Cardiac muscle cell (in vitro differentiated cells and primary cell): ENCODE measurements around the gene EIF5. TPM values are rescaled to one million over a fixed set of nuclear protein-coding genes. Genes with fewer than 3 reads are reported as not detected.

Experiments used
- DNase-seq, 2 donors: peaks; one replicate each; pipeline versions ENCODE4 v3.0.0 to v3.0.0-alpha.2; 2010 to 2017; ENCODE audit warnings: low read depth in 1 of 2, low spot score in 1 of 2
- H3K27ac ChIP-seq: fragments of 200-600 bp; sonication (generic); 2 replicates; pipeline ENCODE4 v1.5.1; 2016
- H3K27me3 ChIP-seq: fragments of 200-600 bp; sonication (generic); 2 replicates; pipeline ENCODE4 v1.6.0; 2016; ENCODE audit warnings: control low read depth
- H3K36me3 ChIP-seq: fragments of 200-600 bp; sonication (generic); 2 replicates; pipeline ENCODE4 v1.5.1; 2016; ENCODE audit warnings: control low read depth
- H3K4me1 ChIP-seq: fragments of 200-600 bp; sonication (generic); 2 replicates; pipeline ENCODE4 v1.8.1; 2017; ENCODE audit warnings: low read depth, mild to moderate bottlenecking, mixed run types
- H3K4me3 ChIP-seq: fragments of 200-600 bp; sonication (generic); 2 replicates; pipeline ENCODE4 v1.5.1; 2016; ENCODE audit warnings: mild to moderate bottlenecking
- H3K9me3 ChIP-seq: fragments of 200-600 bp; sonication (generic); 2 replicates; pipeline ENCODE4 v1.5.1; 2017; ENCODE audit warnings: low read depth, mild to moderate bottlenecking, control low read depth
- polyA plus RNA-seq: library from polyadenylated mRNA; unstranded; fragments of >200 nt; fragmentation: Nextera tagmentation; extraction: Ambion mirVana; gene quantifications from 2 replicates; pipeline ENCODE4 v1.2.1, GENCODE V29; 2016
- total RNA-seq: library from RNA; depleted of rRNA; stranded (reverse); fragments of >200 nt; gene quantifications from 2 replicates; pipeline ENCODE4 v1.2.3, GENCODE V29; 2016
- TF ChIP-seq, protein P1 (sequence below): IDR thresholded peaks from 2 replicates; pipeline ENCODE4 v1.5.1; 2012; ENCODE audit warnings: low read depth, mild to moderate bottlenecking, low read length

Gene EIF5
- total and polyA plus RNA-seq, 2 experiments from 2014 or later = 149 to 441 TPM

DNA sequence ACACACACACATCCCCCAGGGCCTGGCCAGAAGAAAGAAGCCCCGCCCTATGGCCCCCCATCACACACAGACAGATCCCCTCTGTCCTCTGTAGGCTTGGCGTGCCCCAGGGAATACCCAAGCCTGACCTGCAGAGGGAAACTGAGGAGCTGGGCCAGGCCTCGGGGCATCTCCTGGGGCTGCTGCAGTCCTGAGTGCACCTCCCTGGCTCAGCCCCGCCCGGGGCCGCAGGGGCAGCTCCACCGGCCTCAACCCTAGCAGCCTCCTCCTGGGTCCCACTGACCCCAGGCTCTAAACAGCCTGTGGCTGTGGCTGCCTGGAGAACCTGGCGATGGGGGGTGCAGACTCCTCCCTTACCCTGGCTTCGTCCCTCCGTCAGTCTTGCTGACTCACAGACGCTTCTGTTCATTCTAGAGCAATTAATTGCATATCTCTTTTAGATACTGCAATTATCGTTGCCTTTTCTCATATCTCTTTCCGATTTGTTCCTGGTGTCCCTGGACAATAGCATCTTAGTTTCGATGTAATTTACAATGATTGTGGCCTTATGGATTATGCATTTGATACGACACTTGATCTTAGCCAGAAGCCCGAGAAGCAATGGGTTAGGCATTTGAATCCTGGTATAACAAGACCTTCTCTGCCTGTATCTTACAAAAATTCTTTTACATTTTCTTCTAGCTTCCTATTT lies 45.8 kb upstream of the EIF5 start:
- no peaks in the 10 kb centered on the region for H3K4me1 ChIP-seq
- TF ChIP-seq, protein P1, sequence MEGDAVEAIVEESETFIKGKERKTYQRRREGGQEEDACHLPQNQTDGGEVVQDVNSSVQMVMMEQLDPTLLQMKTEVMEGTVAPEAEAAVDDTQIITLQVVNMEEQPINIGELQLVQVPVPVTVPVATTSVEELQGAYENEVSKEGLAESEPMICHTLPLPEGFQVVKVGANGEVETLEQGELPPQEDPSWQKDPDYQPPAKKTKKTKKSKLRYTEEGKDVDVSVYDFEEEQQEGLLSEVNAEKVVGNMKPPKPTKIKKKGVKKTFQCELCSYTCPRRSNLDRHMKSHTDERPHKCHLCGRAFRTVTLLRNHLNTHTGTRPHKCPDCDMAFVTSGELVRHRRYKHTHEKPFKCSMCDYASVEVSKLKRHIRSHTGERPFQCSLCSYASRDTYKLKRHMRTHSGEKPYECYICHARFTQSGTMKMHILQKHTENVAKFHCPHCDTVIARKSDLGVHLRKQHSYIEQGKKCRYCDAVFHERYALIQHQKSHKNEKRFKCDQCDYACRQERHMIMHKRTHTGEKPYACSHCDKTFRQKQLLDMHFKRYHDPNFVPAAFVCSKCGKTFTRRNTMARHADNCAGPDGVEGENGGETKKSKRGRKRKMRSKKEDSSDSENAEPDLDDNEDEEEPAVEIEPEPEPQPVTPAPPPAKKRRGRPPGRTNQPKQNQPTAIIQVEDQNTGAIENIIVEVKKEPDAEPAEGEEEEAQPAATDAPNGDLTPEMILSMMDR = no peak
- H3K36me3 ChIP-seq = no peaks in the 10 kb centered on the region
- no peak overlapping the region for H3K4me3 ChIP-seq
- DNase-seq = no peak
- peaks cover 5% of the 10 kb centered on the region for H3K27me3 ChIP-seq
- H3K9me3 ChIP-seq = no peaks in the 10 kb centered on the region
- H3K27ac ChIP-seq = no peak overlapping the region

DNA sequence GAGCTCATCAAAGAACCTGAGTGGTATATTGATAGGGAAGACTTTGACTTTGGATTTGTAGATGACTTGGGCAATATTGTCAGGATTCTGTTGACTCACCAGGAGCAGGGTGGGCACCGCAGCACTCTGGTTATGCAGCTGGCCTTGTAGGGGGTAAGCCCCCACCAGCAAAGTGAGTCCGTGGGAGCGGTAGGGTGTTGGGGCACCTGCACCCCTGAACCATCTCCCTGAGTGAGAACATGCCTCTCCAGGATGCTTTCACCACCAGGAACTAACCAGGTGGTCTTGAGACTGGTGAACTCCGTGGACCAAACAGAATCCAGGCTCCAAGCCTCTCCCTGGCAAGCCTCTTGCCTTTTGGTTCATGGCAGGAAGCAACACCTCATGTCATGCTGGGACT lies 44.0 kb upstream of the EIF5 start:
- no peaks in the 10 kb centered on the region for H3K9me3 ChIP-seq
- H3K4me1 ChIP-seq = no peaks in the 10 kb centered on the region
- TF ChIP-seq, protein P1 = no peak
- H3K36me3 ChIP-seq = no peaks in the 10 kb centered on the region
- peaks cover 6% of the 10 kb centered on the region for H3K27me3 ChIP-seq
- no peak overlapping the region for H3K27ac ChIP-seq
- no peak overlapping the region for H3K4me3 ChIP-seq
- DNase-seq = no peak

DNA sequence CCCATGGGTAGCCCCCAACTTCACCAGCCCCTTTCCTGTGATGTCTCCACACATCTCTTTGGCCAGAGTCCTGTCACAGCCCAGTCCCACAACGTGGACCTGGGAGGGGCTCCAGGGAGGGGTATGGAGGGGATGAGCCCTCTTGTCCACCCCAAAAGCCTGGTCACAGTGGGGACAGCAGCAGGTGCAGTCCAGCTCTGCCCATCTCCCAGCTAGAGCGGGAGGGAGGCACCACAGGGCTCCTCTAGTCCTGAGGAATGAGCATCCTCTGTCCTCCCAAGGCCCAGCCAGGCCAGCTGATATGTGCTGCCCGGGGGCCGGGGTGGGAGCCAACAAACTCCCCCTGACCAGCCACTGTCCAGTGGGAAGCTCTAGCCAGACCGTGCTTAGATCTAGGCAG lies 43.5 kb upstream of the EIF5 start:
- Histone ChIP-seq H3K27me3 (peaks cover 8% of the 10 kb centered on the region), H3K9me3 (no peaks in the 10 kb centered on the region), H3K27ac (no peak overlapping the region), H3K4me3 (no peak overlapping the region), H3K36me3 (no peaks in the 10 kb centered on the region), H3K4me1 (no peaks in the 10 kb centered on the region)
- TF ChIP-seq, protein P1 = no peak
- no peak for DNase-seq

DNA sequence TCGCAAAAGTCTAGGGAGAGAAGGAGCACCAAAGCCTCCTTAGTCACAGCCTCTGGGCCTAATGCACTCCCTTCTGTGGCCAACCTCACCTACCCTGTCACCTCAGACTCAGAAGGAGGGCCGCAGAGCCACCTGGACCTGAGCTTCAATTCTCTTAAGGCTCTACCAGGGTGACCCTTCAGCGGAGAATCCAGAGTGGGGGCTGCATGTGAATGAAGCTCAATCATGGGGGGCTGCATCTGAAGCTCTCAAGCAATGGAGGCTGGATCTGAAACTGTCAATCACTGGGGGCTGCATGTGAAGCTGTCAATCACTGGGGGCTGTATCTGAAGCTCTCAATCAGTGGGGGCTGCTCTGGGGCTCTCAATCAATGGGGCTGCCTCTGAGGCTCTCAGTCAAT lies 43.1 kb upstream of the EIF5 start:
- TF ChIP-seq, protein P1 = no peak
- no peak for DNase-seq
- no peak overlapping the region for H3K4me3 ChIP-seq
- H3K36me3 ChIP-seq = no peaks in the 10 kb centered on the region
- no peak overlapping the region for H3K27ac ChIP-seq
- no peaks in the 10 kb centered on the region for H3K9me3 ChIP-seq
- no peaks in the 10 kb centered on the region for H3K4me1 ChIP-seq
- H3K27me3 ChIP-seq = peaks cover 8% of the 10 kb centered on the region

DNA sequence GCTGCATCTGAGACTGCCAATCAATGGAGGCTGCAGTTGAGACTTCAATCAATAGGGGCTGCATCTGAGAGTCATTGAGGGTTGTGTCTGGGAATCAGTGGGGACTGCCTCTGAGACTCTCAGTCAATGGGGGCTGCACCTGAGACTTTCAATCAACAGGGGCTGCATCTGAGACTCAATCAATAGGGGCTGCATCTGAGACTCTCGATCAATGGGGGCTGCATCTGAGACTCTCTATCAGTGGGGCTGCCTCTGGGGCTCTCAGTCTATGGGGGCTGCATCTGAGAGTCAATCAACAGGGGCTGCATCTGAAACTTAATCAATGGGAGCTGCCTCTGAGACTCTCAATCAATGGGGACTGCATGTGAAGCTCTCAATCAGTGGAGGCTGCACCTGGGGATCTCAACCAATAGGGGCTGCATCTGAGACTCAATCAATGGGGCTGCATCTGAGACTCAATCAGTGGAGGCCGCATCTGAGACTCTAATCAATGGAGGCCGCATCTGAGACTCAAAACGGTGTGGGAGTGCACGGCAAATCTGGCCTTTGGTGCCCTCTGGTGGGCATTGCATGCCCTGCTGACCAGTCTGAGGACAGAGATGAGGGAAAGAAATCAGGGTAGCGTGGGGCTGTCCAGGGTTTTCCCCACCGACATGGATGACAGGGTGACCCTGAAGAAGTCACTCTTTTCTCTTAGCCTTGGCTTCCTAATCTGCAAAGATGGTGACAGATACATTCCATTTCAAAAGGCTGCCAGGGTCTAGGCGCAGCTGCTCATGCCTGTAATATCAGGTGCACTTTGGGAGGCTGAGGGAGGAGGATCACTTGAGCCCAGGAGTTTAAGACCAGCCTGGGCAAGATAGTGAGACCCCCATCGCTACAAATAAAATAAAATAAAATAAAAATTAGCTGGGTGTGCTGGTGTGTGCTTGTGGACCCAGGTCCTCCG lies 41.3 kb upstream of the EIF5 start:
- H3K27ac ChIP-seq = no peak overlapping the region
- DNase-seq = peak; percentile 72 to 75
- no peak overlapping the region for H3K4me3 ChIP-seq

More for the DNA sequence above, 41.3 kb upstream of the EIF5 start:
- TF ChIP-seq, protein P1 = peak; percentile 97
- no peaks in the 10 kb centered on the region for H3K9me3 ChIP-seq
- H3K36me3 ChIP-seq = no peaks in the 10 kb centered on the region
- H3K27me3 ChIP-seq = peaks cover 8% of the 10 kb centered on the region
- peaks cover 4% of the 10 kb centered on the region for H3K4me1 ChIP-seq
